PC-3 (cell line): ENCODE results near the gene SDF2L1.

Experiments
- EZH2 ChIP-seq: fragments of 300-600 bp; sonication (generic); IDR thresholded peaks from one replicate; pipeline ENCODE4 v1.6.1; 2017; ENCODE audit warnings: antibody characterized with exemption, mild to moderate bottlenecking, low read length; ENCODE audit not compliant: unreplicated experiment
- EZH2phosphoT487 ChIP-seq: fragments of 300-600 bp; sonication (generic); IDR thresholded peaks from 2 replicates; pipeline ENCODE4 v1.6.1; 2018; ENCODE audit warnings: mild to moderate bottlenecking, antibody characterized with exemption, low read length, borderline replicate concordance
- TF ChIP-seq, protein P1 (sequence below): fragments of 300-600 bp; sonication (generic); conservative IDR thresholded peaks from 2 replicates; pipeline ENCODE4 v1.5.1; 2017; ENCODE audit warnings: antibody characterized with exemption, low read depth, mild to moderate bottlenecking, low read length

- TF ChIP-seq, protein P1, sequence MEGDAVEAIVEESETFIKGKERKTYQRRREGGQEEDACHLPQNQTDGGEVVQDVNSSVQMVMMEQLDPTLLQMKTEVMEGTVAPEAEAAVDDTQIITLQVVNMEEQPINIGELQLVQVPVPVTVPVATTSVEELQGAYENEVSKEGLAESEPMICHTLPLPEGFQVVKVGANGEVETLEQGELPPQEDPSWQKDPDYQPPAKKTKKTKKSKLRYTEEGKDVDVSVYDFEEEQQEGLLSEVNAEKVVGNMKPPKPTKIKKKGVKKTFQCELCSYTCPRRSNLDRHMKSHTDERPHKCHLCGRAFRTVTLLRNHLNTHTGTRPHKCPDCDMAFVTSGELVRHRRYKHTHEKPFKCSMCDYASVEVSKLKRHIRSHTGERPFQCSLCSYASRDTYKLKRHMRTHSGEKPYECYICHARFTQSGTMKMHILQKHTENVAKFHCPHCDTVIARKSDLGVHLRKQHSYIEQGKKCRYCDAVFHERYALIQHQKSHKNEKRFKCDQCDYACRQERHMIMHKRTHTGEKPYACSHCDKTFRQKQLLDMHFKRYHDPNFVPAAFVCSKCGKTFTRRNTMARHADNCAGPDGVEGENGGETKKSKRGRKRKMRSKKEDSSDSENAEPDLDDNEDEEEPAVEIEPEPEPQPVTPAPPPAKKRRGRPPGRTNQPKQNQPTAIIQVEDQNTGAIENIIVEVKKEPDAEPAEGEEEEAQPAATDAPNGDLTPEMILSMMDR, result no peak
- TF ChIP-seq EZH2phosphoT487 (no peak), EZH2 (no peak)
Measured at GRCh38 chr22:21690401-21690801, 48.3 kb downstream of the SDF2L1 start.
